ENCODE measurements around the gene TRAF6. TPM values are rescaled to one million over a fixed set of nuclear protein-coding genes. Genes with fewer than 3 reads are reported as not detected.

TRAF6 gene
- total RNA-seq, 1 experiment from 2014 or later = 4.0 TPM

- Histone ChIP-seq H2AFZ (ENCODE audit: low read length) (no peak overlapping the region), H3K79me2 (ENCODE audit: low read length) (no peaks in the 10 kb centered on the region), H3K27me3 (ENCODE audit: low read length) (no peaks in the 10 kb centered on the region), H3K36me3 (ENCODE audit: low read depth, low read length) (no peaks in the 10 kb centered on the region), H3K27ac (ENCODE audit: low read length) (no peak overlapping the region), H3K4me1 (ENCODE audit: insufficient read depth, low read length) (peaks cover 30% of the 10 kb centered on the region), H4K20me1 (ENCODE audit: low read length) (no peaks in the 10 kb centered on the region), H3K9me2 (replicated peaks; ENCODE audit: low read length) (no peaks in the 10 kb centered on the region), H3K9me3 (ENCODE audit: low read length) (no peaks in the 10 kb centered on the region), H3K4me3 (ENCODE audit: low read length) (no peak overlapping the region), H3F3A (ENCODE audit: low read length, unreplicated experiment) (no peaks in the 10 kb centered on the region), H3K4me2 (ENCODE audit: low read length) (no peak overlapping the region), H3K9ac (ENCODE audit: low read length) (no peak overlapping the region)
- ATAC-seq (no peak), DNase-seq (no peak)
- TF ChIP-seq EZH2phosphoT487 (IDR thresholded peaks at IDR 0.05; ENCODE audit: borderline replicate concordance, low read length) (no peak), EZH2 (IDR thresholded peaks at IDR 0.05; ENCODE audit: low read length, unreplicated experiment) (no peak), CTCF (conservative IDR thresholded peaks at IDR 0.05; ENCODE audit: low read depth, low read length) (no peak)
- no TSS peak for BruUV-seq (replicated peaks)
- POLR2A ChIA-PET (ENCODE audit: unreplicated experiment) = no interaction called here
- intact Hi-C loops (cut with micrococcal nuclease) = no loop called here
- CTCF ChIA-PET = no interaction called here
Measured at GRCh38 chr11:36458129-36458915, 51.8 kb downstream of the TRAF6 start.

GRCh38 chr11:36456156-36456555 is 53.9 kb downstream of the TRAF6 start:
- ATAC-seq = no peak; the same call in 1 of the 2 replicates
- intact Hi-C loops (cut with micrococcal nuclease) = no loop called here

More at GRCh38 chr11:36456156-36456555, 53.9 kb downstream of the TRAF6 start:
- Histone ChIP-seq H3K4me3 (ENCODE audit: low read length) (no peak overlapping the region), H3K9me2 (replicated peaks; ENCODE audit: low read length) (no peaks in the 10 kb centered on the region), H3K79me2 (ENCODE audit: low read length) (no peaks in the 10 kb centered on the region), H3K27me3 (ENCODE audit: low read length) (no peaks in the 10 kb centered on the region), H3K36me3 (ENCODE audit: low read depth, low read length) (no peaks in the 10 kb centered on the region), H3K9me3 (ENCODE audit: low read length) (no peaks in the 10 kb centered on the region), H3K9ac (ENCODE audit: low read length) (no peak overlapping the region), H3K4me2 (ENCODE audit: low read length) (0 out of 2 replicates have a peak overlapping the region, but pooled peaks have one; percentile 18), H3F3A (ENCODE audit: low read length, unreplicated experiment) (no peaks in the 10 kb centered on the region), H2AFZ (ENCODE audit: low read length) (0 out of 2 replicates have a peak overlapping the region, but pooled peaks have one; percentile 45), H3K4me1 (ENCODE audit: insufficient read depth, low read length) (peaks cover 41% of the 10 kb centered on the region), H3K27ac (ENCODE audit: low read length) (peak overlapping the region; percentile 39; the same call in 1 of the 2 replicates), H4K20me1 (ENCODE audit: low read length) (no peaks in the 10 kb centered on the region)
- TF ChIP-seq EZH2 (IDR thresholded peaks at IDR 0.05; ENCODE audit: low read length, unreplicated experiment) = no peak
- no peak for TF ChIP-seq EZH2phosphoT487 (IDR thresholded peaks at IDR 0.05; ENCODE audit: borderline replicate concordance, low read length)
- no peak for TF ChIP-seq CTCF (conservative IDR thresholded peaks at IDR 0.05; ENCODE audit: low read depth, low read length)
- ChIA-PET POLR2A (ENCODE audit: unreplicated experiment) (no interaction called here), CTCF (no interaction called here)
- no TSS peak for BruUV-seq (replicated peaks)
- DNase-seq = no peak

Data from PC-3 (cell line).